SHP77 (cell line): ENCODE results near the gene TSPAN12.

Experiments
- DNase-seq, 2 experiments: peaks; one replicate each; lab custom pipeline; 2025; lab: John Stamatoyannopoulos, UW

TSPAN12 gene

GRCh38 chr7:120842121-120842621, 15.8 kb downstream of the TSPAN12 start:
- peak; percentile 57 to 68 for DNase-seq

GRCh38 chr7:120841608-120842007, 16.3 kb downstream of the TSPAN12 start:
- no peak for DNase-seq

- DNase-seq: no peak
Measured at GRCh38 chr7:120838281-120838682, 19.7 kb downstream of the TSPAN12 start.

GRCh38 chr7:120837599-120837998, 20.3 kb downstream of the TSPAN12 start:
- DNase-seq: no peak

GRCh38 chr7:120836556-120837115, 21.3 kb downstream of the TSPAN12 start:
- no peak for DNase-seq

- DNase-seq: no peak
Measured at GRCh38 chr7:120834726-120835125, 23.2 kb downstream of the TSPAN12 start.

GRCh38 chr7:120833546-120833945, 24.4 kb downstream of the TSPAN12 start:
- DNase-seq: peak; percentile 52 to 79

- DNase-seq: no peak
Measured at GRCh38 chr7:120832803-120833202, 25.1 kb downstream of the TSPAN12 start.

GRCh38 chr7:120831260-120831659, 26.7 kb downstream of the TSPAN12 start:
- DNase-seq: no peak

- DNase-seq: no peak
Measured at GRCh38 chr7:120829487-120829886, 28.5 kb downstream of the TSPAN12 start.

- DNase-seq: no peak
Measured at GRCh38 chr7:120828528-120828927, 29.4 kb downstream of the TSPAN12 start.

- no peak for DNase-seq
Measured at GRCh38 chr7:120827371-120828118, 30.4 kb downstream of the TSPAN12 start.

GRCh38 chr7:120825576-120825975, 32.4 kb downstream of the TSPAN12 start:
- no peak for DNase-seq

GRCh38 chr7:120825152-120825551, 32.8 kb downstream of the TSPAN12 start:
- no peak for DNase-seq

GRCh38 chr7:120819861-120820260, 38.1 kb downstream of the TSPAN12 start:
- no peak for DNase-seq

- no peak for DNase-seq
Measured at GRCh38 chr7:120817851-120818250, 40.1 kb downstream of the TSPAN12 start.

- no peak for DNase-seq
Measured at GRCh38 chr7:120814253-120814939, 43.5 kb downstream of the TSPAN12 start.

- no peak for DNase-seq
Measured at GRCh38 chr7:120813546-120814252, 44.2 kb downstream of the TSPAN12 start.

GRCh38 chr7:120813089-120813488, 44.9 kb downstream of the TSPAN12 start:
- no peak for DNase-seq

GRCh38 chr7:120809260-120809659, 48.7 kb downstream of the TSPAN12 start:
- DNase-seq: no peak

GRCh38 chr7:120807390-120807789, 50.6 kb downstream of the TSPAN12 start:
- no peak for DNase-seq

GRCh38 chr7:120806669-120807068, 51.3 kb downstream of the TSPAN12 start:
- DNase-seq: no peak
